Measurements from ENCODE around the gene LRRC15. TPM values are rescaled to one million over a fixed set of nuclear protein-coding genes. Genes with fewer than 3 reads are reported as not detected.

Gene LRRC15
- total and polyA plus RNA-seq, 5 experiments from 2014 or later = not detected

DNA sequence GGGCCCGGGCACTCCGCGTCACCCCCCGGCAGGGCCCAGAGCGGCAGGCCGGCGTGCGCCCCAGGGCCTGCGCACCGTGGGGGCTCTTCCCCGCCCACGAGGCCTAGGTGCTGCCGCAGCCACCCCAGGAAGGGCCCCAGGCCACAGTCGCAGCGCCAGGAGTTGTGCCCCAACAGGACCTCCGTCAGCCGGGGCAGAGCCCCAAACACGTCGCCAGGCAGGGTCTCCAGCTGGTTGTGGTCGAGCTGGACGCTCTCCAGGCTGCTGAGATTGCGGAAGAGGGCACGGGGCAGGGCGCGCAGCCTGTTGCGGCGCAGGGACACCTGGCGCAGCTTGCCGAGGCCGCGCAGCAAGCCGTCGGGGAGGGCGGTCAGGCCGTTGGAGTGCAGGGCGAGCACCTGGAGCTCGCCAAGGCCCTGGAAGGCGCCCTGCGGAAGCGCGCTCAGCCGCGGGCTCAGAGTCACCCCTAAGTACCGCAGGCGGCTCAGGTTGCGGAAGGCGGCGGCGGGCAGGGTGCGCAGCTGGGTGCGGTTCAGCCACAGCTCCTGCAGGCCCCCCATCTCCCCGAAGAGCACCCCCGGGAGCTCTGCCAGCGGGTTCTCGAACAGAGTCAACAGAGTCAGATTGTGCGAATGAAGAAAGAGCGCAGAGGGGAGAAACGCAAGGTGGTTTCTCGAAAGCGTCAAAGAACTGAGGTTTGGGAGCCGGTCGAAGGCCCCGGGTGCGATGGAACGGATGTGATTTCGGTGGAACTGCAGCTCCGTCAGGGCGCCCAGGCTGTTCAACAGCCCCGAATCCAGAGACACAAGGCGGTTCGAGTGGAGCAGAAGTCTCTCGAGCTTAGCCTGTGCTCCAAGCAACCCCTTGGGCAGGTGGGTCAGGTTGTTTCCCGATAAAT, 27.6 kb upstream of the LRRC15 start:
- Mint-ChIP-seq H3K4me3 (peak overlapping the region; percentile 86 to 97 (median 90)), H3K27ac (peak overlapping the region; percentile 84 to 97 (median 92)), H3K9me3 (peaks cover 0 to 5% (median 0%) of the 10 kb centered on the region in 9 donors), H3K27me3 (peaks cover 0 to 11% (median 0%) of the 10 kb centered on the region in 5 donors), H3K4me1 (peaks cover 26 to 59% (median 50%) of the 10 kb centered on the region in 4 donors), H3K36me3 (no peaks in the 10 kb centered on the region)
- ATAC-seq (peak; percentile 60 to 62), DNase-seq (peak; percentile 22 to 77 (median 52))
- POLR2A ChIA-PET = interaction anchor here (0.6 to 2.6 kb wide), 21 partner anchors 9 to 1149 kb away, joined by 3 to 11 read pairs (median 4); partner anchors contain the start of genes ATP13A3, LSG1 and PPP1R2

DNA sequence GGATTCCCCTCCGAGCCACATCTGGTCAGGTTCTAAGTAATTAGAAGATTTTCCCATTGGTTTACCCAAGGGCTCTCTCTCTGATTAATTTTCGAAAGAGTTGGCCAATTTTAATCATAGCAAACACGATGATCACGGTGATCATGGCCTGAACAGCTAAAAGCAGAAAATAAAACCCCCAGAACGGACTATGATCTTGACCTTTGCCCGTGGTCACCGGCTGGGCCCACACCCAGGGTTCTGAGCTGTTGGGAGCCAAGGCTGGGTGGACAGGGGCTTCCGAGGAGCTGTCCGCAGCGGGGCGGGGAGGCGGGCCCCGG, 27.0 kb upstream of the LRRC15 start:
- Mint-ChIP-seq H3K36me3 (no peaks in the 10 kb centered on the region), H3K4me1 (peaks cover 26 to 59% (median 50%) of the 10 kb centered on the region in 4 donors), H3K27me3 (peaks cover 0 to 11% (median 0%) of the 10 kb centered on the region in 5 donors), H3K9me3 (peaks cover 0 to 7% (median 1%) of the 10 kb centered on the region in 9 donors), H3K4me3 (peak overlapping the region; percentile 79 to 95 (median 86)), H3K27ac (peak overlapping the region; percentile 84 to 97 (median 92))
- POLR2A ChIA-PET = interaction anchor here (0.6 to 2.6 kb wide), 13 partner anchors 10 to 1146 kb away, joined by 3 to 11 read pairs (median 5); partner anchors contain the start of genes ATP13A3, LSG1 and PPP1R2
- DNase-seq (peak in 1 of 10 donors; percentile 27), ATAC-seq (peak in 1 of 2 donors; percentile 1)

DNA sequence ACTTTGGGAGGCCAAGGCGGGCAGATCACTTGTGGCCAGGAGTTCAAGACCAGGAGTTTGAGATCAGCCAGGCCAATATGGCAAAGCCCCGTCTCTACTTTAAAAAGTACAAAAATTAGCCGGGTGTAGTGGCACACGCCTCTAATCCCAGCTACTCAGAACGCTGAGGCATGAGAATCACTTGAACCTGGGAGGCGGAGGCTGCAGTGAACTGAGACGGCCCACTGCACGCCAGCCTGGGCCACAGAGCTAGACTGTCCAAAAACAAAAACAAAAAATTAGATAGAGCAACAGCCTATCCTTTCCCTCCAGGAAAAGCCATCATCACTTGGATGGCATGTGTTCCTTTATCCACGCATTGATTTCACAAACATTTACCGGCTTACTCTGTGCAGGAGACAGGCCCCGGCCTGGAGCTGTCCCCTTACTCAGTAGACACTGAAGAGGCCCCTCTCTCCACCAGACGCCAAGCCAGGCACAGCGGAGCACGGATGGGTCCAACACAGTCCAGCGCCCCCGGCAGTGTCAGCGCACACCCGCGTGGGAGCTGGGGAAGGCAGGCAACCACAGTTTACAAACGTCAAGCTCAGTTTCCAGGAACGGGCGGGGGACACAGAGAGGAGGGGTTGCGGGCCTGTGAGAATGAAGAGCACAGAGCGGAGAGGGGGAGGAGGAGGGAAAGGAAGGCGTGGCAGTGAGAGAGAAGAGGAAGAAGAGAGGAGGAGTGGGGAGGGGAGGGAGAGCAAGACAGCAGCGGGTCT, 26.4 kb upstream of the LRRC15 start:
- POLR2A ChIA-PET = interaction anchor here (0.6 to 2.4 kb wide), 10 partner anchors 9 to 691 kb away, joined by 3 to 7 read pairs (median 4); partner anchors contain the start of gene ATP13A3
- Mint-ChIP-seq H3K4me3 (peak overlapping the region; percentile 79 to 95 (median 86)), H3K27me3 (peaks cover 0 to 11% (median 0%) of the 10 kb centered on the region in 5 donors), H3K36me3 (peaks cover 0 to 5% (median under 1%) of the 10 kb centered on the region in 3 donors), H3K27ac (peak overlapping the region; percentile 84 to 97 (median 92)), H3K9me3 (peaks cover under 1 to 12% (median 5%) of the 10 kb centered on the region in 9 donors), H3K4me1 (peaks cover 26 to 59% (median 50%) of the 10 kb centered on the region in 4 donors)
- DNase-seq (peak; percentile 20 to 85 (median 70)), ATAC-seq (peak; percentile 59 to 68)

DNA sequence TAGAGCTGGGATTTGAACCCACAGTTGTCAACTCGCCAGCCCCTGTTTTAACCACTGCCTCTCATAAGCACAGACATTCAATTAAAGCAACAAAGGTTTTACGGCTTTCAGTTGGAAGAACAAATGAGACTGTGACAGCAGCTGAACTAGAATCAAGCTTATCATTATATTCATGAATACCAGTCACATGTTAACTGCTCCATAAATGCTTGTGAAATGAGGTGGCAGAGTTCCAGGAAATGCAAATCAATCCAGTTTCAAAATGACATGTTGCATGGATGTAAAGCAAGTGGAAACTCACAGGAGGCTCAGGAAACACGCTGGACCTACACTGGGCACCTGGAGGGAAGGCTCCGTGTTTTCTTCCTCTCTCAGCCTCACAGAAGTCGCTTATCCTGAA, 25.7 kb upstream of the LRRC15 start:
- H3K27me3 Mint-ChIP-seq = peaks cover 0 to 11% (median 0%) of the 10 kb centered on the region in 5 donors
- H3K27ac Mint-ChIP-seq = peak overlapping the region in 9 of 10 donors; percentile 84 to 97 (median 93)
- H3K4me3 Mint-ChIP-seq = peak overlapping the region in 9 of 10 donors; percentile 79 to 95 (median 86)
- no peak for DNase-seq
- POLR2A ChIA-PET = interaction anchor here (1.0 kb wide), 1 partner anchor 52 kb away, joined by 3 read pairs; no protein-coding TSS in a partner anchor
- peaks cover 26 to 57% (median 50%) of the 10 kb centered on the region in 4 donors for H3K4me1 Mint-ChIP-seq
- H3K36me3 Mint-ChIP-seq = peaks cover 2 to 10% (median 4%) of the 10 kb centered on the region in 3 donors
- H3K9me3 Mint-ChIP-seq = peaks cover 3 to 19% (median 10%) of the 10 kb centered on the region in 9 donors
- no peak for ATAC-seq

DNA sequence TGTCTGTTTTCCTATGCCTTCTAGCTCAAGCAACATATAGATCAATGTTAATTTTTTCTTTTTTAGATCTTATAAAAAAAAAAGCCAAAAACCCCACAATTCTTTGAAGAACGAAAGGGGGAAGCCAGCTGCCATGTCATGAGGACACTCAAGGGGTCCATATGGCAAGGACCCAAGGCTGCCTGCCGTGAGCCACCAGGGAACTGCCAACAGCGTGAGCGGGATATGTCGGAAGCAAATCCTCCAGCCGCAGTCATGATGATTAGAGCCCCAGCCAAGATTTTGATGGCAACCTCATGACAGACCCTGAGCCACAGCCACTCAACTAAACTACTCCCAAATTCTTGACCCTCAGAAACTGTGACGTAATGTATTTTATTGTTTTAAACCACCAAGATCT, 23.0 kb upstream of the LRRC15 start:
- no peaks in the 10 kb centered on the region for H3K27me3 Mint-ChIP-seq
- H3K36me3 Mint-ChIP-seq = peaks cover 8 to 11% (median 10%) of the 10 kb centered on the region in 3 donors
- peaks cover 3 to 29% (median 16%) of the 10 kb centered on the region in 9 donors for H3K9me3 Mint-ChIP-seq
- peak overlapping the region in 1 of 10 donors; percentile 29 for H3K4me3 Mint-ChIP-seq
- DNase-seq = no peak
- POLR2A ChIA-PET = no interaction called here
- no peak overlapping the region for H3K27ac Mint-ChIP-seq
- peaks cover 22 to 31% (median 25%) of the 10 kb centered on the region in 4 donors for H3K4me1 Mint-ChIP-seq
- no peak for ATAC-seq

DNA sequence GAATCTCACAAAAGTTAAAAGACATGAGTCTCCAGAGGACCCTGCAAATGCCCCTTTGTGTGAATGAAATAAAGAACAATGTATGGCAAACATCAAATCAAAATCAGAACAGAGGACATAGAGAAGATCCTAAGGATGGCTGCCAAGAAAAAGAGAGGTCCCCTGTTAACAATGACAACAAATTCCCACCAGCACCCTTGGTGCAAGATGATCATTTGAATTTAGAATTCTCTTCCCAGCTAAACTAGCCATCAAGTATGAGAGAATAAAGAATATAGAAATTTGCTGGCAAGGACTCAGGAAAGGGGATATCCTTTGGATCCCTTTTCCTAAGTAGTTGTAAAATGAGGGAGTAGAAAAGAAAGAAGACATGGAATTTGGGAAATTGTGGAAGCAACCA, 21.3 kb upstream of the LRRC15 start:
- H3K27ac Mint-ChIP-seq = no peak overlapping the region
- peaks cover 11 to 17% (median 15%) of the 10 kb centered on the region in 4 donors for H3K4me1 Mint-ChIP-seq
- H3K36me3 Mint-ChIP-seq = peaks cover 8 to 11% (median 10%) of the 10 kb centered on the region in 3 donors
- H3K27me3 Mint-ChIP-seq = peaks cover 0 to 5% (median 0%) of the 10 kb centered on the region in 5 donors
- no peak for ATAC-seq
- H3K4me3 Mint-ChIP-seq = no peak overlapping the region
- POLR2A ChIA-PET = no interaction called here
- H3K9me3 Mint-ChIP-seq = peaks cover 3 to 29% (median 16%) of the 10 kb centered on the region in 9 donors
- no peak for DNase-seq

DNA sequence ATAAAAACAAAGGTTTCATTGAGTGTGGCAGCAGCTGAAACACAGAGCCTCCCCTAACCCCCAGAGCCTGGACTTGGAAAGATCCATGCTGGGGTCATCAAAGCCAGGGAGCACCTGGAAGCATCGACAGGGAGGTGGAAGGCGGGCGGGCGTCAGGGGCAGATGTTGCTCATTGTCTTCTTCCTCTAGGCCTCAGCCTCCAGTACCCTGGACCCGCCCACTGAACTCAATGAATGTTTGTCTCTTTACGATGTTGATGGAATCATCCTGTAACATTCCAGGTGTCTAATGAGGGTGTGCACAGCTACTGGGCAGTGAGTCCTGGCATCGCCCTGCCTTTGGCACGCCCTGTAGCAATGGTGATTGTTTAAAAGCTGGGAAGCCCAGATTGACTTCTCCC, 19.7 kb upstream of the LRRC15 start:
- ATAC-seq = no peak
- H3K27ac Mint-ChIP-seq = peak overlapping the region in 1 of 10 donors; percentile 68
- no peak overlapping the region for H3K4me3 Mint-ChIP-seq
- H3K9me3 Mint-ChIP-seq = peaks cover 3 to 29% (median 16%) of the 10 kb centered on the region in 9 donors
- POLR2A ChIA-PET = no interaction called here
- peaks cover 8 to 11% (median 10%) of the 10 kb centered on the region in 3 donors for H3K36me3 Mint-ChIP-seq
- peaks cover 0 to 5% (median 0%) of the 10 kb centered on the region in 5 donors for H3K27me3 Mint-ChIP-seq
- peak in 1 of 10 donors; percentile 3 for DNase-seq
- peaks cover 0 to 6% (median 2%) of the 10 kb centered on the region in 4 donors for H3K4me1 Mint-ChIP-seq

DNA sequence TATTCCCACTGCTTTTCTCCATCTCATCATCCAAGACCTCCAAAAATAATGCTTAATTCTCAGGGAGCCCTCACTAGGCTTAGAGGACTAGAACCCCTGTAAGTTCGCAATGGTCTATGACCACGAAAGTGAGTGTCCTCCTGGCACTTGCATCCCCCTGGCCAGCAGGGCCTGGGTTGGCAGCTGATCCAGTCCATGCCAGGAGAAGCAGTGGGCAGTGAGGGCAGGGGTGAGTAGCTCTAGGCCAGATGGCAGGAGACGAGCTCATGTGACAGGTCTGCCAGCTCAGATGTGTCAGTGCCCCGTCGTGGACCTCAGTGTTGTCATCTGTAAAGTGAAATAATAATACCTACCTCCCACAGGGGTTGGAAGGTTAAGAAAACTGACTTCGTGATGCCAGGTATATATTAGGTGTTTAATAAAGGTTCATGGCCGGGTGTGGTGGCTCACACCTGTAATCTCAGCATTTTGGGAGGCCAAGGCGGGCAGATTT, 18.4 kb upstream of the LRRC15 start:
- ATAC-seq (no peak), DNase-seq (no peak)
- Mint-ChIP-seq H3K27ac (peak overlapping the region in 1 of 10 donors; percentile 19), H3K9me3 (peaks cover 3 to 29% (median 16%) of the 10 kb centered on the region in 9 donors), H3K36me3 (peaks cover 8 to 11% (median 10%) of the 10 kb centered on the region in 3 donors), H3K4me3 (no peak overlapping the region), H3K27me3 (peaks cover 0 to 5% (median 0%) of the 10 kb centered on the region in 5 donors), H3K4me1 (peaks cover 0 to 8% (median 0%) of the 10 kb centered on the region in 4 donors)
- POLR2A ChIA-PET = interaction anchor here (0.9 to 2.2 kb wide), 3 partner anchors 9 to 21 kb away, joined by 4 to 6 read pairs (median 5); no protein-coding TSS in a partner anchor

DNA sequence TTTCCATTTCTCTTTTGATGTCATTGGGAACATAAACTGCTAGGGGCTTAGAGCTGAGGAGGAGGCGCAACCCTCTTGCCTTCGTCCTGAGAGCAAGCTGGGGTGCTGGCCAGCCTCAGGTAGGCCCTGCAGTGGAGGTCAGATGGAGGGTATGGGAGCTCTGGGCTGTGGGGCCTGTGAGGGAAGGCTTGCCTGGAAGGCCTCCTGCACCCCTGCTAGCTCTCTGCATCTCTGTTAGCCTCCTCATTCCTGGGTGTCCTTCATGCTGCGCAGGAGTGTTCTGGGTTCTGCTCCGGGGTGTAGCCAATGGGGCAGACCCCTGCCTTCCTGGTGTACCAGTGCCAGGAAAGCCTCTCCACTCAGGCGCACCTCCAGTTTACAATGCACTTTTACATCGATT, 17.7 kb upstream of the LRRC15 start:
- POLR2A ChIA-PET = interaction anchor here (0.9 to 2.2 kb wide), 3 partner anchors 9 to 21 kb away, joined by 5 to 6 read pairs (median 6); no protein-coding TSS in a partner anchor
- DNase-seq (no peak), ATAC-seq (no peak)
- peaks cover 8 to 11% (median 10%) of the 10 kb centered on the region in 3 donors for H3K36me3 Mint-ChIP-seq
- H3K4me3 Mint-ChIP-seq = no peak overlapping the region
- peaks cover 0 to 5% (median 0%) of the 10 kb centered on the region in 5 donors for H3K27me3 Mint-ChIP-seq
- H3K27ac Mint-ChIP-seq = no peak overlapping the region
- H3K9me3 Mint-ChIP-seq = peaks cover 3 to 24% (median 16%) of the 10 kb centered on the region in 9 donors
- H3K4me1 Mint-ChIP-seq = peaks cover 0 to 7% (median 0%) of the 10 kb centered on the region in 4 donors

DNA sequence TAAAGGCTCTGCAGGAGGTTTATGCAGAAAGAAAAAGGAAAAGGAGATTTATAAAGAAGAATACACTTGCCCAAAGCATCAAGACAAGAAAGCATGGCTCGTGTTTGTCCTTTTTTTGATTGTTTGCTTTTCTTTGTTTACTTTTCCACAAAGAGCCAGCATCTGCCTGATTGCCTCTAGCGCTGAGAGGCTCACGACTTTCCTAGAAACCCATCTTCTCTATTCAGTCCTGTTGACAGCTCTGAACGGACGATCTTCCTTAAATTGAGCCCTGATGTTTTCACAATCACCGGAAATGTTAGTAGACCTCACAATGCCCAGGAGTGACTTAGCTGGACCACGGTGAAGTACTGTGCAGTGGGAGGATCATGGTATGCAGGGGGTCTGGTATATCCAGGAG, 17.1 kb upstream of the LRRC15 start:
- DNase-seq (no peak), ATAC-seq (no peak)
- H3K4me3 Mint-ChIP-seq = no peak overlapping the region
- H3K9me3 Mint-ChIP-seq = peaks cover 3 to 24% (median 16%) of the 10 kb centered on the region in 9 donors
- POLR2A ChIA-PET = interaction anchor here (0.9 to 2.2 kb wide), 4 partner anchors 10 to 43 kb away, joined by 3 to 6 read pairs (median 6); no protein-coding TSS in a partner anchor
- H3K27me3 Mint-ChIP-seq = peaks cover 0 to 5% (median 0%) of the 10 kb centered on the region in 5 donors
- no peak overlapping the region for H3K27ac Mint-ChIP-seq
- peaks cover 0 to 7% (median 0%) of the 10 kb centered on the region in 4 donors for H3K4me1 Mint-ChIP-seq
- peaks cover 8 to 11% (median 10%) of the 10 kb centered on the region in 3 donors for H3K36me3 Mint-ChIP-seq

DNA sequence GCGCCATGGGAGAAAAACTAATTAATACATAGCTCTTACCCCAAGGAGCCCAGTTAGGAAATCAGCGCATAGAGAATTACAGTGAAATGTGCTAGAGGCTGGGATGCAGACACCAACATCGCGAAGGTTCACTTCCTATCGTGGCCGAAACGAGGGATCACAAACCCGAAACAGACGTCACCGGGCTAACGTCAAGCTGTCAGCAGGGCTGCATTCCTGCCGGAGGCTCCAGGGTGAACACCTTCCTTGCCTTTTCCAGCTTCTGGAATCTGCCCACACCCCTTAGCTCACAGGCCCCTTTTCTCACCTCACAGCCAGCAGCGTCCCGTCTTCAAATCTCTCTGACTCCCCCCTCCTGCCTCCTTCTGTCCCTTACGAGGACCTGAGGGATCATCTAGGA, 16.5 kb upstream of the LRRC15 start:
- Mint-ChIP-seq H3K27me3 (peaks cover 0 to 5% (median 0%) of the 10 kb centered on the region in 5 donors), H3K4me1 (peaks cover 0 to 7% (median 0%) of the 10 kb centered on the region in 4 donors), H3K9me3 (peaks cover 3 to 18% (median 10%) of the 10 kb centered on the region in 9 donors), H3K27ac (no peak overlapping the region), H3K4me3 (no peak overlapping the region), H3K36me3 (peaks cover 6 to 11% (median 8%) of the 10 kb centered on the region in 3 donors)
- ATAC-seq (no peak), DNase-seq (no peak)
- POLR2A ChIA-PET = interaction anchor here (0.9 to 1.7 kb wide), 2 partner anchors 10 to 42 kb away, joined by 3 to 6 read pairs; no protein-coding TSS in a partner anchor
